HG02678 (cell line): Measurements from ENCODE around the gene RBFOX1.

Experiments used
- ATAC-seq: cut with Tn5 transposase; IDR thresholded peaks from one replicate; pipeline ENCODE4 v1.9.1; 2021; ENCODE audit warnings: mild to moderate bottlenecking, moderate library complexity; ENCODE audit not compliant: unreplicated experiment

The RBFOX1 gene

GRCh38 chr16:7332611-7333010 is at the start of gene RBFOX1:
TSS of gene RBFOX1 (plus strand) at chr16:7332845.
- no peak for ATAC-seq

GRCh38 chr16:7284780-7285179 is 47.9 kb upstream of the RBFOX1 start:
- no peak for ATAC-seq

- no peak for ATAC-seq
Measured at GRCh38 chr16:7285520-7285919, 47.1 kb upstream of the RBFOX1 start.

GRCh38 chr16:7289299-7289698 is 43.3 kb upstream of the RBFOX1 start:
- ATAC-seq = no peak

- ATAC-seq = no peak
Measured at GRCh38 chr16:7290682-7291081, 42.0 kb upstream of the RBFOX1 start.

GRCh38 chr16:7294020-7294419 is 38.6 kb upstream of the RBFOX1 start:
- no peak for ATAC-seq

GRCh38 chr16:7303052-7303610 is 29.5 kb upstream of the RBFOX1 start:
- no peak for ATAC-seq

- ATAC-seq = no peak
Measured at GRCh38 chr16:7303660-7304200, 28.9 kb upstream of the RBFOX1 start.

- ATAC-seq = no peak
Measured at GRCh38 chr16:7304279-7304678, 28.4 kb upstream of the RBFOX1 start.

- no peak for ATAC-seq
Measured at GRCh38 chr16:7304958-7305357, 27.7 kb upstream of the RBFOX1 start.

GRCh38 chr16:7313170-7313569 is 19.5 kb upstream of the RBFOX1 start:
- no peak for ATAC-seq

GRCh38 chr16:7314163-7314562 is 18.5 kb upstream of the RBFOX1 start:
- no peak for ATAC-seq

GRCh38 chr16:7315813-7316212 is 16.8 kb upstream of the RBFOX1 start:
- no peak for ATAC-seq

- no peak for ATAC-seq
Measured at GRCh38 chr16:7316281-7316888, 16.3 kb upstream of the RBFOX1 start.

GRCh38 chr16:7317982-7318381 is 14.7 kb upstream of the RBFOX1 start:
- ATAC-seq = no peak

- ATAC-seq = no peak
Measured at GRCh38 chr16:7318686-7319085, 14.0 kb upstream of the RBFOX1 start.

- no peak for ATAC-seq
Measured at GRCh38 chr16:7319514-7319913, 13.1 kb upstream of the RBFOX1 start.

- no peak for ATAC-seq
Measured at GRCh38 chr16:7321661-7322060, 11.0 kb upstream of the RBFOX1 start.

GRCh38 chr16:7324321-7324720 is 8.3 kb upstream of the RBFOX1 start:
- ATAC-seq = no peak

- no peak for ATAC-seq
Measured at GRCh38 chr16:7325834-7326233, 6.8 kb upstream of the RBFOX1 start.

- ATAC-seq = no peak
Measured at GRCh38 chr16:7330709-7331108, 1.9 kb upstream of the RBFOX1 start.

- ATAC-seq = no peak
Measured at GRCh38 chr16:7331997-7332396, 648 bp upstream of the RBFOX1 start.
